Large intestine (tissue), 3 donors: ENCODE data around the gene PSKH1. TPM values are rescaled to one million over a fixed set of nuclear protein-coding genes. Genes with fewer than 3 reads are reported as not detected.
A peak's percentile ranks its signal among the peaks of the same experiment; 100 is the strongest.

Experiments
- DNase-seq, 2 donors: peaks; one replicate each; pipeline versions ENCODE4 v3.0.0 to v3.0.0-alpha.2; 2013
- H3K27ac ChIP-seq: one replicate; pipeline ENCODE4 v1.5.1; 2013; ENCODE audit warnings: low read length
- H3K27me3 ChIP-seq: 2 replicates; pipeline ENCODE4 v1.6.1; 2013; ENCODE audit warnings: low read length; ENCODE audit not compliant: control insufficient read depth, insufficient read depth
- H3K36me3 ChIP-seq: 2 replicates; pipeline ENCODE4 v1.6.1; 2013; ENCODE audit warnings: low read length; ENCODE audit not compliant: control insufficient read depth, insufficient read depth
- H3K4me1 ChIP-seq: one replicate; pipeline ENCODE4 v1.6.1; 2013; ENCODE audit warnings: low read length; ENCODE audit not compliant: control insufficient read depth, insufficient read depth
- H3K4me3 ChIP-seq: one replicate; pipeline ENCODE4 v1.5.1; 2013; ENCODE audit warnings: low read length
- H3K9me3 ChIP-seq: one replicate; pipeline ENCODE4 v1.6.1; 2013; ENCODE audit warnings: mild to moderate bottlenecking, low read depth, low read length, moderate library complexity; ENCODE audit not compliant: control insufficient read depth
- WGBS: methylation state at CpG from one replicate; pipeline ENCODE4 v1.1.5; 2013; ENCODE audit warnings: low lambda C conversion rate; ENCODE audit not compliant: insufficient coverage; 5-methylcytosine and 5-hydroxymethylcytosine counted together
- polyA plus RNA-seq: library from polyadenylated mRNA; unstranded; fragments of 120-200 nt; gene quantifications from one replicate; pipeline ENCODE4 v1.2.1, GENCODE V29; 2013

Gene PSKH1
- polyA plus RNA-seq, 1 donor = 24.2 TPM

- no peak for DNase-seq
- Histone ChIP-seq H3K4me3 (no peak overlapping the region), H3K36me3 (peaks cover 18% of the 10 kb centered on the region), H3K27ac (no peak overlapping the region), H3K9me3 (no peaks in the 10 kb centered on the region), H3K27me3 (no peaks in the 10 kb centered on the region), H3K4me1 (peaks cover 19% of the 10 kb centered on the region)
- WGBS = 100% methylated on average over 2 of the region's 5 CpGs
Observed at GRCh38 chr16:67940446-67941089, 47.5 kb downstream of the PSKH1 start.

GRCh38 chr16:67941469-67942199 lies 48.6 kb downstream of the PSKH1 start:
- Histone ChIP-seq H3K4me1 (peaks cover 19% of the 10 kb centered on the region), H3K27me3 (no peaks in the 10 kb centered on the region), H3K27ac (no peak overlapping the region), H3K4me3 (no peak overlapping the region), H3K36me3 (peaks cover 26% of the 10 kb centered on the region), H3K9me3 (peaks cover under 1% of the 10 kb centered on the region)
- no peak for DNase-seq
- WGBS = no CpG with 5 or more reads among the region's 9 CpGs

GRCh38 chr16:67942200-67942509 lies 49.1 kb downstream of the PSKH1 start:
- Histone ChIP-seq H3K36me3 (peaks cover 31% of the 10 kb centered on the region), H3K9me3 (peaks cover 5% of the 10 kb centered on the region), H3K4me1 (peaks cover 15% of the 10 kb centered on the region), H3K27ac (no peak overlapping the region), H3K4me3 (no peak overlapping the region), H3K27me3 (no peaks in the 10 kb centered on the region)
- DNase-seq = peak in 1 of 2 donors; percentile 33
- WGBS = no CpG with 5 or more reads among the region's 6 CpGs

GRCh38 chr16:67942510-67943255 lies 49.6 kb downstream of the PSKH1 start:
- Histone ChIP-seq H3K36me3 (peaks cover 37% of the 10 kb centered on the region), H3K4me3 (no peak overlapping the region), H3K27ac (no peak overlapping the region), H3K27me3 (no peaks in the 10 kb centered on the region), H3K9me3 (peaks cover 10% of the 10 kb centered on the region), H3K4me1 (peaks cover 11% of the 10 kb centered on the region)
- WGBS = no CpG with 5 or more reads among the region's 27 CpGs
- no peak for DNase-seq

- Histone ChIP-seq H3K9me3 (peaks cover 10% of the 10 kb centered on the region), H3K4me1 (peaks cover 11% of the 10 kb centered on the region), H3K27me3 (no peaks in the 10 kb centered on the region), H3K36me3 (peaks cover 42% of the 10 kb centered on the region), H3K4me3 (no peak overlapping the region), H3K27ac (no peak overlapping the region)
- WGBS = no CpG with 5 or more reads among the region's 6 CpGs
- no peak for DNase-seq
Observed at GRCh38 chr16:67943256-67943618, 50.2 kb downstream of the PSKH1 start.

- H3K36me3 ChIP-seq = peaks cover 48% of the 10 kb centered on the region
- peaks cover 10% of the 10 kb centered on the region for H3K9me3 ChIP-seq
- H3K27me3 ChIP-seq = no peaks in the 10 kb centered on the region
- DNase-seq = no peak
- no CpG with 5 or more reads among the region's 23 CpGs for WGBS
- no peak within 1 kb of the TSS for H3K4me3 ChIP-seq
- H3K4me1 ChIP-seq = peaks cover 11% of the 10 kb centered on the region
- no peak within 1 kb of the TSS for H3K27ac ChIP-seq
Observed at GRCh38 chr16:67943619-67944504, 50.8 kb downstream of the PSKH1 start, which contains the start of gene LCAT. TSS of gene LCAT (minus strand) at chr16:67944120. CDS start at chr16:67944101, 19 bp downstream.

GRCh38 chr16:67944690-67945391 lies 51.8 kb downstream of the PSKH1 start:
- no peak overlapping the region for H3K4me3 ChIP-seq
- H3K9me3 ChIP-seq = peaks cover 10% of the 10 kb centered on the region
- no peak for DNase-seq
- H3K36me3 ChIP-seq = peaks cover 53% of the 10 kb centered on the region
- WGBS = no CpG with 5 or more reads among the region's 24 CpGs
- no peak overlapping the region for H3K27ac ChIP-seq
- peaks cover 11% of the 10 kb centered on the region for H3K4me1 ChIP-seq
- H3K27me3 ChIP-seq = no peaks in the 10 kb centered on the region

- WGBS = no CpG with 5 or more reads among the region's 24 CpGs
- Histone ChIP-seq H3K27ac (no peak overlapping the region), H3K4me3 (no peak overlapping the region), H3K4me1 (peaks cover 11% of the 10 kb centered on the region), H3K27me3 (no peaks in the 10 kb centered on the region), H3K36me3 (peaks cover 58% of the 10 kb centered on the region), H3K9me3 (peaks cover 10% of the 10 kb centered on the region)
- DNase-seq = no peak
Observed at GRCh38 chr16:67945392-67945933, 52.4 kb downstream of the PSKH1 start.

- WGBS = no CpG with 5 or more reads among the region's 20 CpGs
- no peak for DNase-seq
- Histone ChIP-seq H3K27ac (no peak overlapping the region), H3K27me3 (no peaks in the 10 kb centered on the region), H3K4me3 (no peak overlapping the region), H3K9me3 (peaks cover 10% of the 10 kb centered on the region), H3K36me3 (peaks cover 65% of the 10 kb centered on the region), H3K4me1 (peaks cover 11% of the 10 kb centered on the region)
Observed at GRCh38 chr16:67946128-67946569, 53.1 kb downstream of the PSKH1 start.
